ENCODE results near the gene DHRS13.

DNA sequence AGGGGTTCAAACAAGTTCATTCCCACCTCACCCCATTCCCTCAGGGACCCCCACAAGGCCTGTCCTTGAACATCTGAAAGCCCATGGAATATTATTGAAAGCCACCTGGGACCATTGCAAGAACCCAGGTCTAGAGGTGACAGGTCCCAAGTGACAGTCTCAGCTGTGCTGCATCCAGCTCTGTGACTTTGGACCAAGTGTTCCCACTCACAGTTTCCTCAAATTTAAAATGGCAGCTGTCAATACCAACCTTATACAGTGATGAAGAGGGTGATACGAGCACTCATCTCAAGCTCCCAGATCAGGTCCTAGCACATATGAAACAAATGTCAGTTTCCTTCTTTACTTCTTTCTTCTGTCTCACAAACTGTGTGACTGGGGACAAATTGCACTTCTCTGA, 38.9 kb downstream of the DHRS13 start:
- TF ChIP-seq CTCF (IDR thresholded peaks at IDR 0.05 in 4 of 5, conservative IDR thresholded peaks at IDR 0.05 in 1 of 5) (no peak), POLR2A (IDR thresholded peaks at IDR 0.05) (no peak)
